Uterus (tissue), 2 donors: Measurements from ENCODE around the gene TRPC4AP.

Source experiments
- POLR2A ChIP-seq, 2 donors: fragments of 450-650 bp; IDR thresholded peaks; one replicate each; pipeline ENCODE4 v1.6.1; 2016; ENCODE audit warnings: antibody characterized with exemption in 2 of 2, mild to moderate bottlenecking in 1 of 2, moderate library complexity in 1 of 2
- TF ChIP-seq, protein P1 (sequence below), 4 experiments: fragments of 200-600 bp in 2 of 4; fragments of 450-650 bp in 2 of 4; sonication (generic) in 2 of 4; IDR thresholded peaks; one replicate each; pipeline ENCODE4 v1.5.1; 2016 to 2019; ENCODE audit warnings: antibody characterized with exemption in 4 of 4, mild to moderate bottlenecking in 2 of 4, moderate library complexity in 1 of 4

DNA sequence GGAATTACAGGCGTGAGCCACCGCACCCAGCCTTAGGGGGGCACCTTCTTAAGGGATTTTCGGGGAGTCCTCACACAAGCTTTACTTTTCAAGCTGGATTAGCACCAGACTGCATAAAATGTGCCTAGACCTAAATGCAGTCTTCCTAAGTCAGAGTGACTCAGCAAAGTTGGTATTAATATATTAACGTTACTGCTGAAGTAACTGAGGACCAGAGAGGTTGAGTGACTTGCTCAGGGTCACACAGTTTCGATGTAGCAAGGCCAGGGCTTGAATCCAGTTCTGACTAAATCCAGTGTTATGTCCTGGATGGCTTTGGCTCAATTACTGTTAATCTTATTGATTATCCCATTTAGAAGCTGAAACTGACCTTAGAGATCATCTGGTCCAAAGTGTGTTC lies 41.1 kb upstream of the TRPC4AP start:
- TF ChIP-seq, protein P1, sequence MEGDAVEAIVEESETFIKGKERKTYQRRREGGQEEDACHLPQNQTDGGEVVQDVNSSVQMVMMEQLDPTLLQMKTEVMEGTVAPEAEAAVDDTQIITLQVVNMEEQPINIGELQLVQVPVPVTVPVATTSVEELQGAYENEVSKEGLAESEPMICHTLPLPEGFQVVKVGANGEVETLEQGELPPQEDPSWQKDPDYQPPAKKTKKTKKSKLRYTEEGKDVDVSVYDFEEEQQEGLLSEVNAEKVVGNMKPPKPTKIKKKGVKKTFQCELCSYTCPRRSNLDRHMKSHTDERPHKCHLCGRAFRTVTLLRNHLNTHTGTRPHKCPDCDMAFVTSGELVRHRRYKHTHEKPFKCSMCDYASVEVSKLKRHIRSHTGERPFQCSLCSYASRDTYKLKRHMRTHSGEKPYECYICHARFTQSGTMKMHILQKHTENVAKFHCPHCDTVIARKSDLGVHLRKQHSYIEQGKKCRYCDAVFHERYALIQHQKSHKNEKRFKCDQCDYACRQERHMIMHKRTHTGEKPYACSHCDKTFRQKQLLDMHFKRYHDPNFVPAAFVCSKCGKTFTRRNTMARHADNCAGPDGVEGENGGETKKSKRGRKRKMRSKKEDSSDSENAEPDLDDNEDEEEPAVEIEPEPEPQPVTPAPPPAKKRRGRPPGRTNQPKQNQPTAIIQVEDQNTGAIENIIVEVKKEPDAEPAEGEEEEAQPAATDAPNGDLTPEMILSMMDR (IDR thresholded peaks at IDR 0.05), result no peak
- TF ChIP-seq POLR2A (IDR thresholded peaks at IDR 0.05), result no peak
